Measurements from ENCODE around the gene GFER.
"Not testable (repeated sequence)": the region's sequence is repeated elsewhere in the genome, so short reads cannot be mapped to it uniquely, and the experiment has no call there.

Gene GFER

GRCh38 chr16:2029350-2029749 is 45.4 kb downstream of the GFER start:
- FAIRE-seq: no peak

- no peak for FAIRE-seq
Measured at GRCh38 chr16:2030036-2030435, 46.0 kb downstream of the GFER start.

GRCh38 chr16:2031081-2031577 is 47.1 kb downstream of the GFER start:
- no peak for FAIRE-seq

- no peak for FAIRE-seq
Measured at GRCh38 chr16:2032285-2033056, 48.5 kb downstream of the GFER start.

GRCh38 chr16:2033057-2033908 is 49.3 kb downstream of the GFER start:
- no peak for FAIRE-seq

- not testable (repeated sequence) for FAIRE-seq
Measured at GRCh38 chr16:2033909-2034695, 50.1 kb downstream of the GFER start.

- no peak for FAIRE-seq
Measured at GRCh38 chr16:2034696-2035430, 50.9 kb downstream of the GFER start.

GRCh38 chr16:2035431-2036199 is 51.6 kb downstream of the GFER start:
- no peak for FAIRE-seq

GRCh38 chr16:2036200-2036966 is 52.4 kb downstream of the GFER start:
- FAIRE-seq: no peak

- FAIRE-seq: no peak
Measured at GRCh38 chr16:2037115-2037514, 53.1 kb downstream of the GFER start.
